ENCODE measurements around the gene CPSF3.

Gene CPSF3

GRCh38 chr2:9517118-9517782 is 93.8 kb downstream of the CPSF3 start:
- H3K36me3 ChIP-seq (ENCODE audit: control insufficient read depth, insufficient read depth, low read length), result peaks cover 6% of the 10 kb centered on the region
- no peak overlapping the region for H3K9ac ChIP-seq (ENCODE audit: low read length)
- H3K9me3 ChIP-seq (ENCODE audit: control insufficient read depth, low read length), result no peaks in the 10 kb centered on the region
- H3K4me1 ChIP-seq (ENCODE audit: control insufficient read depth, insufficient read depth, low read length), result no peaks in the 10 kb centered on the region
- no peak overlapping the region for H3K4me3 ChIP-seq (ENCODE audit: low read length)
- H3K27me3 ChIP-seq (ENCODE audit: control insufficient read depth, insufficient read depth, low read length), result no peaks in the 10 kb centered on the region

- H3K9me3 ChIP-seq (ENCODE audit: control insufficient read depth, low read length), result no peaks in the 10 kb centered on the region
- H3K27me3 ChIP-seq (ENCODE audit: control insufficient read depth, insufficient read depth, low read length), result no peaks in the 10 kb centered on the region
- no peaks in the 10 kb centered on the region for H3K4me1 ChIP-seq (ENCODE audit: control insufficient read depth, insufficient read depth, low read length)
- H3K4me3 ChIP-seq (ENCODE audit: low read length), result no peak overlapping the region
- H3K36me3 ChIP-seq (ENCODE audit: control insufficient read depth, insufficient read depth, low read length), result peaks cover 6% of the 10 kb centered on the region
- no peak overlapping the region for H3K9ac ChIP-seq (ENCODE audit: low read length)
Observed at GRCh38 chr2:9518163-9518562, 94.7 kb downstream of the CPSF3 start.

GRCh38 chr2:9518780-9519179 is 95.3 kb downstream of the CPSF3 start:
- H3K4me1 ChIP-seq (ENCODE audit: control insufficient read depth, insufficient read depth, low read length), result no peaks in the 10 kb centered on the region
- peaks cover 6% of the 10 kb centered on the region for H3K36me3 ChIP-seq (ENCODE audit: control insufficient read depth, insufficient read depth, low read length)
- no peaks in the 10 kb centered on the region for H3K9me3 ChIP-seq (ENCODE audit: control insufficient read depth, low read length)

GRCh38 chr2:9519250-9519649 is 95.8 kb downstream of the CPSF3 start:
- no peaks in the 10 kb centered on the region for H3K9me3 ChIP-seq (ENCODE audit: control insufficient read depth, low read length)
- H3K4me1 ChIP-seq (ENCODE audit: control insufficient read depth, insufficient read depth, low read length), result no peaks in the 10 kb centered on the region
- H3K27me3 ChIP-seq (ENCODE audit: control insufficient read depth, insufficient read depth, low read length), result no peaks in the 10 kb centered on the region
- no peak overlapping the region for H3K4me3 ChIP-seq (ENCODE audit: low read length)
- peaks cover 6% of the 10 kb centered on the region for H3K36me3 ChIP-seq (ENCODE audit: control insufficient read depth, insufficient read depth, low read length)
- no peak overlapping the region for H3K9ac ChIP-seq (ENCODE audit: low read length)

More at GRCh38 chr2:9518780-9519179, 95.3 kb downstream of the CPSF3 start:
- Histone ChIP-seq H3K27me3 (ENCODE audit: control insufficient read depth, insufficient read depth, low read length) (no peaks in the 10 kb centered on the region), H3K4me3 (ENCODE audit: low read length) (no peak overlapping the region), H3K9ac (ENCODE audit: low read length) (no peak overlapping the region)
